DMS153 (cell line): ENCODE results near the gene SEMA3G.

Experiments used
- DNase-seq: peaks from one replicate; lab custom pipeline; 2025; lab: John Stamatoyannopoulos, UW

Gene SEMA3G

GRCh38 chr3:52444860-52445793, at the start of gene SEMA3G:
Gene SEMA3G (minus strand): TSS chr3:52445103. CDS start chr3:52445027, 76 bp downstream.
- DNase-seq: no peak

- no peak for DNase-seq
These were observed 49.5 kb upstream of the SEMA3G start for GRCh38 chr3:52494445-52494844.

- DNase-seq: no peak
These were observed 48.5 kb upstream of the SEMA3G start for GRCh38 chr3:52493232-52494017.

GRCh38 chr3:52492059-52492458, 47.2 kb upstream of the SEMA3G start:
- no peak for DNase-seq

- no peak for DNase-seq
These were observed 46.1 kb upstream of the SEMA3G start for GRCh38 chr3:52490939-52491526.

- no peak for DNase-seq
These were observed 45.4 kb upstream of the SEMA3G start for GRCh38 chr3:52490035-52490938.

GRCh38 chr3:52489453-52489852, 44.5 kb upstream of the SEMA3G start:
- DNase-seq: no peak

GRCh38 chr3:52488746-52489145, 43.8 kb upstream of the SEMA3G start:
- no peak for DNase-seq

GRCh38 chr3:52487788-52488691, 43.1 kb upstream of the SEMA3G start:
- no peak for DNase-seq

- DNase-seq: no peak
These were observed 42.3 kb upstream of the SEMA3G start for GRCh38 chr3:52487050-52487787.

- no peak for DNase-seq
These were observed 40.0 kb upstream of the SEMA3G start for GRCh38 chr3:52484680-52485461.

GRCh38 chr3:52483577-52484381, 38.9 kb upstream of the SEMA3G start:
- DNase-seq: no peak

- no peak for DNase-seq
These were observed 38.2 kb upstream of the SEMA3G start for GRCh38 chr3:52483081-52483480.

GRCh38 chr3:52481819-52482521, 37.1 kb upstream of the SEMA3G start:
- no peak for DNase-seq

- DNase-seq: no peak
These were observed 36.1 kb upstream of the SEMA3G start for GRCh38 chr3:52480768-52481715.

- DNase-seq: no peak
These were observed 35.1 kb upstream of the SEMA3G start for GRCh38 chr3:52479877-52480575.
